ENCODE measurements around the gene EPHB3. TPM values are rescaled to one million over a fixed set of nuclear protein-coding genes. Genes with fewer than 3 reads are reported as not detected.
"Not testable (repeated sequence)": the region's sequence is repeated elsewhere in the genome, so short reads cannot be mapped to it uniquely, and the experiment has no call there.

Gene EPHB3
- total and polyA plus RNA-seq, 2 experiments from 2014 or later = 142 to 170 TPM

GRCh38 chr3:184611607-184612281 lies 50.2 kb downstream of the EPHB3 start:
- no peaks in the 10 kb centered on the region for H3K9me3 ChIP-seq (ENCODE audit: low read depth)
- peak overlapping the region; percentile 47 for H3K27ac ChIP-seq
- no peak for TF ChIP-seq CTCF (IDR thresholded peaks at IDR 0.05; ENCODE audit: low read depth, low read length)
- H3K4me3 ChIP-seq = no peak overlapping the region
- peak in 1 of 2 donors; percentile 62 for DNase-seq (ENCODE audit: low read depth in 1 of 2, low spot score in 1 of 2)
- no peaks in the 10 kb centered on the region for H3K36me3 ChIP-seq
- no peaks in the 10 kb centered on the region for H3K27me3 ChIP-seq
- peaks cover 29% of the 10 kb centered on the region for H3K4me1 ChIP-seq (ENCODE audit: low read depth)

DNA sequence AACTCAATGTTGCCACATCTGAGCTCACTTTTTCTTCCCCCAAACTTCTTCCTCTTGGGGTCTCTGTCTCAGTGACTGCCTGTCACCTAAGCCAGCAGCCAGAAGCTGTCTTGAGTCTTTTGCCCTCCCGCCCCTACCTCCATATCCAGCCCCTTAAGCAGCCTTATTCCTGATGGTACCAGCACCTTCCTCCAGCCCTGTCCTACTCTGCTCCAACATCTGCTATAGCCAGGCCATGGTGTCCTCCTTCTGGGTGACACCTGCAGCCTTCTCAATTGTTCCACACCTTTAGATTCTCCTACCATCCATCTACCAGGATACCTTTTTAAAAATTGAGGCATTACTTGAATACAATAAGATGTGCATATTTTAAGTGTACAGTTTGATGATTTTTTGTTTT lies 53.8 kb downstream of the EPHB3 start:
- no peak for TF ChIP-seq CTCF (IDR thresholded peaks at IDR 0.05; ENCODE audit: low read depth, low read length)
- H3K27me3 ChIP-seq = no peaks in the 10 kb centered on the region
- no peaks in the 10 kb centered on the region for H3K36me3 ChIP-seq
- no peak for DNase-seq (ENCODE audit: low read depth in 1 of 2, low spot score in 1 of 2)
- no peak overlapping the region for H3K27ac ChIP-seq
- no peaks in the 10 kb centered on the region for H3K9me3 ChIP-seq (ENCODE audit: low read depth)
- H3K4me1 ChIP-seq (ENCODE audit: low read depth) = peaks cover 35% of the 10 kb centered on the region
- H3K4me3 ChIP-seq = no peak overlapping the region

- Histone ChIP-seq H3K4me3 (no peak overlapping the region), H3K9me3 (ENCODE audit: low read depth) (no peaks in the 10 kb centered on the region), H3K4me1 (ENCODE audit: low read depth) (peaks cover 34% of the 10 kb centered on the region), H3K27ac (peak overlapping the region; percentile 49), H3K27me3 (no peaks in the 10 kb centered on the region), H3K36me3 (no peaks in the 10 kb centered on the region)
- DNase-seq (ENCODE audit: low read depth in 1 of 2, low spot score in 1 of 2) = no peak
- TF ChIP-seq CTCF (IDR thresholded peaks at IDR 0.05; ENCODE audit: low read depth, low read length) = no peak
These were observed 54.9 kb downstream of the EPHB3 start for GRCh38 chr3:184616436-184616835.

- peaks cover 26% of the 10 kb centered on the region for H3K4me1 ChIP-seq (ENCODE audit: low read depth)
These were observed 55.7 kb downstream of the EPHB3 start for GRCh38 chr3:184617306-184617705.

DNA sequence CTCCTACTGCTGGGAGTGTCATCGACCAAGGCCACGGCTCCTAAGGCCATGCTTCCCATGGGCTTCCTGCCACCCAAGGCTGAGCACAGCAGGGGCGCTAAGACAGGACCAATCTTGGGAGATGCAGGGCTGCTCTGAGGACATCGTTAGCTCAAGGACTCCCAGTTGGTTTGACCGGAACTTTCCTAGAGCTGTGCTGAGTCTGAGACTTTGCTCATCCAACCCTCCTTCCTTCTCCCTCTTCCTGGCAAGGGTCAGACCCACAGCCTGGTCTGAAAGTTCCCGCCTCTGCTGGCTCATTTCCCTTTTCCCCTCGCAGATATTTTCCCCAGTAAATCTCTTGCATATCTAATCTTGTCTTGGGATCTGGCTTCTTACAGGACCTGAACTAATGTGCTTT lies 57.2 kb downstream of the EPHB3 start:
- H3K27ac ChIP-seq = no peak overlapping the region
- TF ChIP-seq CTCF (IDR thresholded peaks at IDR 0.05; ENCODE audit: low read depth, low read length) = no peak

More at GRCh38 chr3:184617306-184617705, 55.7 kb downstream of the EPHB3 start:
- H3K9me3 ChIP-seq (ENCODE audit: low read depth); H3K4me3 ChIP-seq; H3K27me3 ChIP-seq; H3K27ac ChIP-seq; H3K36me3 ChIP-seq; DNase-seq (ENCODE audit: low read depth in 1 of 2, low spot score in 1 of 2): not testable (repeated sequence)

GRCh38 chr3:184619369-184619768 lies 57.8 kb downstream of the EPHB3 start:
- DNase-seq (ENCODE audit: low read depth in 1 of 2, low spot score in 1 of 2) = peak in 1 of 2 donors; percentile 25
- Histone ChIP-seq H3K27me3 (no peaks in the 10 kb centered on the region), H3K27ac (peak overlapping the region; percentile 25), H3K9me3 (ENCODE audit: low read depth) (no peaks in the 10 kb centered on the region), H3K36me3 (no peaks in the 10 kb centered on the region), H3K4me3 (no peak overlapping the region), H3K4me1 (ENCODE audit: low read depth) (peaks cover 21% of the 10 kb centered on the region)
- TF ChIP-seq CTCF (IDR thresholded peaks at IDR 0.05; ENCODE audit: low read depth, low read length) = no peak

More for the DNA sequence above, 57.2 kb downstream of the EPHB3 start:
- Histone ChIP-seq H3K4me1 (ENCODE audit: low read depth) (peaks cover 21% of the 10 kb centered on the region), H3K9me3 (ENCODE audit: low read depth) (no peaks in the 10 kb centered on the region), H3K36me3 (no peaks in the 10 kb centered on the region), H3K4me3 (no peak overlapping the region), H3K27me3 (no peaks in the 10 kb centered on the region)
- DNase-seq (ENCODE audit: low read depth in 1 of 2, low spot score in 1 of 2) = no peak

All from cardiac muscle cell (in vitro differentiated cells and primary cell).